HG02588 (cell line): Measurements from ENCODE around the gene PICK1.

Source experiments
- ATAC-seq: cut with Tn5 transposase; IDR thresholded peaks from one replicate; pipeline ENCODE4 v1.9.1; 2021; ENCODE audit warnings: mild to moderate bottlenecking, moderate library complexity; ENCODE audit not compliant: unreplicated experiment

PICK1 gene

DNA sequence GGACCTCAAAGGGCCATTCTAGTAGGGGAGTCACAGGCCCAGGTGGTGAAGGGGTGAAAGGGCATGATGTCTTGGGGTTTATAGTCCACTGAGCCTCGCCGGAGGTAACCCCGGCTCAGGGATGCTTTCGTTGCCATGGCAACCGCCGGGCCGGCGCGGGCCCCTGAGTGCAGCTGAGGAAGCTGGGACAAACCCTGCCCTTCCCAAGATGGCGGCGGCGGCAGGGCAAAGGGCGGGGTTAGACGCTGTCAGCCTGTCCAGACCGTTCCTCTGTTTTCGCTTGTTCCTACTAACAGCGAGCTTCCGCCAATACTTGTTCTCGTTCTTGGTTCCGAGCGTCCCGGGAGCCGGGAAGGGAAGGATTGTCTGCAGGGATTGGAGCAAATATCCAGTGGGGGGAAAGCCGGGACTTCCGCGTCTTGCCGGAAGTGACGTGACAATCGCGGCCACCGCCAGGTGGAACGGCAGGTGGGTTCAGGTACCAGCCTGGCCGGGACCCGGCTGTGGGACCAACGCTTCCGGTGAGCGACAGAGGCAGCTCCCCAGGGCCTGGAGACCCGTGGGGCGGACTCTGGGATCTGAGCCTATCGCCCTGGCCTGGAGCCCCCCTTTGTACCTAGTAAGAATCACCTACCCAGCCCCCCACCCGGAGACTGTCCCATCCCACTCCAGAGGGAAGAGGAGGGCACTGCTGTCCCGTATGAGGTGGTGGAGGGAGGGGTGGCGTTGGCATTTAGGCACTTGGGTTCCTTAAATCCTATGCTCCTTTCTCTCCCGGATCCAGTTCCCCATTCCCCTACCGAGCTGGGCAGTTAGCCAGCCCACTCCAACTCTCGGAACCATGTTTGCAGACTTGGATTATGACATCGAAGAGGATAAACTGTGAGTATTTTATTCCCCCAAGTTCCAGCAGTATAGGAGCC, at the start of gene PICK1:
Gene PICK1, plus strand, starts transcription at position 436 of the 923 bp plus-strand sequence. Its CDS starts 406 bp downstream, at position 842.
- no peak for ATAC-seq

GRCh38 chr22:38009000-38009806, 48.0 kb upstream of the PICK1 start:
- no peak for ATAC-seq

DNA sequence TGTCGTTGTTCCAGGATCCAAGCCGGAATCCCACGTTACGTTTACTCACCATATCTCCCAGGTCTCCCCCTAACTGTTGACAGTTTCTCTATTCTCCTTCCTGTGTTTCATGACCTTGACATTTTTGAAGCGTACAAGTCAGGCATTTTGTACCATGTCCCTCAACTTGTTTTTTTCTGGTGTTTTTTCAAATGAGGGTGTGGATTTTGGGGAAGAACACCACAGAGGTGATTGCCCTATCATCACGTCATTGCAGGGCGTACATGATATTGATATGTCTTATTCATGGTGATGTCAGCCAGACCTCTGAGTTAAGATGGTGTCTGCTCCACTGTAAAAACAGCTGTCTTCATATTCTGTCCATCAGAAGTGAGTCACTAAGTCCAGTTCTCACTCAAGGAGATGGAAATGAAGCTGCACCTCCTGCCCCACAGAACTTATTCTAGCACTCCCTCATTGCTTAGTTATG, 44.6 kb upstream of the PICK1 start:
- ATAC-seq = no peak

- ATAC-seq = no peak
These were observed 43.1 kb upstream of the PICK1 start for GRCh38 chr22:38014083-38014482.

DNA sequence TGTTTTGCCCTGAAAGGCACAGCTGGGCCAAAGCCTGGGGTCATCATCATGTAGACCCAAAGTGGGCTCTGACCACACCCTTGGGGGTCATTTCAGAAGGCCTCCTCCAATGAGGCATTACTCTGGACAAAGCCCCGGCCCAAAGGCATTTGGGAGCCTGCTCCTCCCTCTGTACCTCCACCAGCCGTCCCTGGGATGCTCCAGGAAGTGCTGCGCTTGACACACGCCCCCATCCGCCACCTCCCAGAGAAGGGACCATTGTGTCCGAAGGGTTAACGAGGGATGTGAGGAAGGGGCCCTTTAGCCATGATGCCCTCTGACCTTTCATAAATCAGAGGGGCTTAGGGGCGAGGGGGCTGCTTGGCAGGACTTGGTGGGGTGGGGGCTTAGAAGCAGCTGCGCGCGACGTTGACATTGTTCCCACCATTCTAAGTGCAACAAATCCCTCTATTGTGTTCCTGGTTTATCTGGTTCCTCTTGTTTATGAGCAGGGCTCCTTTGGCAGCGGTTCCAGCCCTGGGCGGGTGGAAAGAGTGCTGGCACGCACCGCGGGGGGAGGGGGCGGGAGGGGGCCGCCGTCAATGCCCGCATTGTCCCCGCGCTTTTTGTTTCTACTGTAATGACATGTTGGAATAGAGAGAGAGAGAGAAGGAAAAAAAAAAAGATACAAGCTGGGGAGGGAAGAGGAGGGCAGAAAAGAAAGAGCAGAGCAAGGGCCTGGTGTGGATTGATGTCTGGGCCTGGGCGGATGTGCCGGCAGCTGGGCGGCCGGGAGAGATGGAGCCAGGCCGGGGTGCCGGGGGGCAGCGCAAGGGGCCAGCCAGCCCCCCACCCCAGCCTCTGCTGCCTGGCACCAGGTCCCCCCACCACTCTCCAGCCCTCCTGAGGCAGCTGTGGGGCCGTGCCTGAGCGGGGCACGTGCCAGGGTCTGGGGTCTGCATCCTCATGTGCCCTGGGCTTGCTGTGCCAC, 40.7 kb upstream of the PICK1 start:
- no peak for ATAC-seq

- ATAC-seq = no peak
These were observed 39.8 kb upstream of the PICK1 start for GRCh38 chr22:38017272-38017920.

DNA sequence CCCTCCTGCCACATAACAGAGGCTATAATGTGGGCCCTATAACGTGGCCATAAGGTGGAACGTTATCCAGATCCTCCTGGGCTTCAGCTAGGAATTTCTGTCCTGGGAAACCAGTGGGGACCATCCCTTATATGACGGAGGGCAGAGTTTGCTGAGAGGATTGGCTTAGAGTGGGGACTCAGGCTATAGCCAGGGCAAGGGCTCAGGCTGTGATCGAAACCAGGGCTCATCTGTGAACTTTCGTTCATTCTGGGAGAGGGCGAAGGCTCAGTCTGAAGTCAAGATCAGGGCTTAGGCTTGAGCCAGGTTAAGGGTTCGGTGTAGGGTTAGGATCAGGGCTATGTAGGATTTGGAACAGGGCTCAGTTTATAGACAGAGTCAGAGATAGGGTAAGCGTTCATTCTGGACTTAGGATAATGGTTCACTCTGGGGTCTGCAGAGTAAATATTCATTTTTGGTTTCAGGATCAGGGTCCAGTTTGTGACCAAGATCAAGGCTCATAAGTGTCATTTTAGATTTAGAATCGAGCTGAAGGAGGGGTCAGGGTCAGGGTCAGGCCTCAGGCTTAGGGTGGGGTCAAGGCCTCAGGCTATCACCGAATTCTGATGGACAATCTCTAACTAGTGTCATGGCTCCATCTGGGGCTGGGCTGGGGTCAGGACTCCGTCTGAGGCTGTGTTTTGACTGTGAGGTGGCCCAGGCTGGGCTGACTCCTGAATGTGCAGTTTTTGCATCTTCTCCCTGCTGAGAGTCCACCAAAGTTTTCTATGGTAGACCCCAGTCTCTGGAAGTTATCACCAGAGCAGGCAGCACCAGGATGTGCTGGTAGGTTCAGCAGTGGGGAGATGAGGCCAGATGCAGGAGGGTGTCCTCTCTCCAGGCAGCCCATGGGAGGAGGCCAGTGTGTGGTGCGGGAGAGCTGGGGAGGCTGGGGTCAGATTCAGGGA, 39.0 kb upstream of the PICK1 start:
- no peak for ATAC-seq

DNA sequence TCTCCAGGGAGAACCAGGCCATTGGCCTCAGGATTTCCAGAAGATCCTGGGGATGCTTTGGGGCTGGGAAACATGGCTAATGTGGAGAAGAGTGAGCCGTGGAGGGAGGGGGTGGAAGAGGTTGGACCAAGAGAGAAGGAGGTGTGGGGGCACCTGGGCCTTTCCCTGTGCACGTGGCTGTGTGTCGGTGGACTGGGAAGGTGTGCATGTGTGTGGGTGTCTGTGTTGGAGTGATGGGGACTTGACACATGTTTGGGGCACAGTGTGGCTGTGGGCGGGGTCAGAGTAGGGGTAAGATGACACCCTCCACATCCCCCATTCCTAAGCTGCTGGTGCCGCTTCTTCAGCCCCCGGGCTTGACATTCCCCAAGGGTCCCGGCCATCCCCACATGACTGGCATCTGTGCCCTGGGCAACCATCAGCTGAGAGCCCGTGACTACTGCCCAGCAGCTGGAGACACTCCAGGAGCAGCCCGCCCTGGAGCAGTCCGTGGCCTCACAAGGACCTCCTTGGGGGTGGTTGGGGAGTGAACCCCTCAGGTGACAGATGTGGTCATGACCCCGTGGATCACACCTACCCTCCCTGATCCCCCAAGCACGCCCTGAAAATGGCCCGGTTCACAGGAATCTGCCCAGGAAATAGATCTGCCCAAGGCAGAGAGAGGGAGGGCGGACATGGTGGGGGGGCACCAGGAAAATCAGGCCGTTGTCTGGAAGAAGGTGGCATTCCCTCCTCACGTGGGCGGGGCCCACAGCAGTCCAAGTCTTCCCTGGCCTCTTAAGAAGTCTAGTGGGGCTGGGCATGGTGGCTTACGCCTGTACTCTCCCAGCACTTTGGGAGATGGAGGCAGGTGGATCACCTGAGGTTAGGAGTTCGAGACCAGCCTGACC, 38.0 kb upstream of the PICK1 start:
- no peak for ATAC-seq

GRCh38 chr22:38021206-38021605, 36.0 kb upstream of the PICK1 start:
- ATAC-seq = no peak

DNA sequence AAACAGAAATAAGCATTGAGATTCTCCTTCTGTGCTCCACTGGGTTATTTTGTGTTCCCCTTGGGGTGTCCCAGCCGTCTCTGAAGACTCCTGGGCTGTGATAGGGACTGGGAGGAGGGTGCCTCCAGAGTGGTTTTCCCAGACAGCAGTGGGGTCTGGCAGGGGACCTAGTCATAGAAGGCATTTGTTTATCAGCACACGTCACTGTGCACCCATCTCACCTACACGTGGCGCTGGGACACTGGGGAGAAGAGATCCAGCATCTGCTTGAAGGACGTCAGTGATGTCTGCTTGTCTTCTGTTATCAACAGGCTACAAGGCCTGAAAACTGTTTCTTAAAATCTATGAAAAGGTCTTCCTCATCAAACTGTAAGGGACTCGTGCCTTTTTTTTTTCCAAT, 34.2 kb upstream of the PICK1 start:
- ATAC-seq = no peak

DNA sequence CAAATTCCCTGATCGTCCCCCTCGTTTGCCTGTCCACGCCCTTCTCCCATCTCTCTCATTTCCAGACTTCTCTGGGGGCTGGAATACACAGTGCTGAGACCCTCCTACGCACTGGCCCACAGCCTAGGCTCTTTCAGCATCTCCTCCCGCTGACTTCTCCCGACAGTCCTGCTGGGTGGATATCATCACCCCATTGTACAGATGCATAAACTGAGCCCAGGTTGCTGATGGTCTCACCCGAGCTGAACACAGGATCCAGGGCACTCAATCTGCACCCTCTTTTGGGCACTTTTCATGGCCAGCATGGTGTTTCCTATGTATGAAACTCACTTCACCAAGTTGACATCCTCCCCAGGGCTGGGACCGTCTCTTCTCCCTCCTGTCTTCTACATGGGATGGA, 31.7 kb upstream of the PICK1 start:
- no peak for ATAC-seq

GRCh38 chr22:38026130-38027111, 30.8 kb upstream of the PICK1 start:
- ATAC-seq = no peak

DNA sequence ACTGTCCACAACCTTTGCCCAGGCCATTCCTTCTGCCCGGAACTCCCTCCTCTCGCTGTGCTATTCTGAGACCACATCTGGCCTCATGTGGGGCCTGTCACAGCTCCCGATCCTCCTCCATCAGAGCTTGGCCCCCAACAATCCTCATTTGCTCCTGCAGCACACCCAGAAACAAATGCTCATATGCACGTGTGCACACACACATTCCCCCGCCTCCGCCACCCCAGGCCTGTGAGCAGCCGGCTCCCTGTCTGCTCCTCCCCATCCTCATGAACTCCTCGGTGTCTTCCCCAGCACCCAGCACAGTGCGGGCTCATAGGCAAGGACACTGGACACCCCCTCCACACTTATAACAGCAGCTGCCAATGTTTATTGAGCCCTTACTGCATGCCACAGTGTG, 29.7 kb upstream of the PICK1 start:
- no peak for ATAC-seq

DNA sequence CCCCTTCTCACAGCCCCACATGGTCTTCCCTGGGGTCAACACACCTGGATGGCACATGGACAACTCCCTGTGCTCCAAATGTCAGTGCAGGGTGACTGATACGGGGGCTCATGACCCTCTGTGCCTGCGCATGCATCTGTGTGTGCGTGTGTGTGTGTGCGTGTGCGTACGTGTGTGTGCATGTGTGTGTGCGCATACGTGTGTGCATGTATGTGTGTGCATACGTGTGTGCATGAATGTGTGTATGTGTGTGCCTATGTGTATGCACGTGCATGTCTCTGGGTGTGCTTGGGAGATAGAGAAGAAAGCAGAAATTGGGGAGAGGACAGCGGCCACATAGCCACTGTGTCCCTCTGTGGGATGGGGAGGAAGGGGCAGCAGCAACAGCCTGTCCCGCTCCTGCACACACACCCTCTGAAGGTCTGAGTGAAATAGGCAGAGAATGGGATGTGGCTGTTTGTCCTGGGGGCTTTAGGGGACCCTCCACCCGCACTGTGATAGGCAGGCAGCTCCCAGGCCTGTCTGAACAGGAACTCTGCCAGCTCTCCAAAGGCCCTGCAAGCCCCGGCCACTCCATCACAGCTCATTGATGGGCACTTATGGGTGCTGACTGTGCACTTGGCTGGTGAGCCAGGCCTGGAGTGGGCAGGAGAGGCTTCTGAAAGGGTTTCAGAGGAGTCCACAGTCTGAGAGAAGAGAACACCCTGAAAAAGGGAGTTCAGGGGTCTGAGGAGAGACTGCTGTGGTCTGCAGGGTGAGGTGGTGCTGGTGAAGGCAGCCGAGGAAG, 28.7 kb upstream of the PICK1 start:
- ATAC-seq = no peak

DNA sequence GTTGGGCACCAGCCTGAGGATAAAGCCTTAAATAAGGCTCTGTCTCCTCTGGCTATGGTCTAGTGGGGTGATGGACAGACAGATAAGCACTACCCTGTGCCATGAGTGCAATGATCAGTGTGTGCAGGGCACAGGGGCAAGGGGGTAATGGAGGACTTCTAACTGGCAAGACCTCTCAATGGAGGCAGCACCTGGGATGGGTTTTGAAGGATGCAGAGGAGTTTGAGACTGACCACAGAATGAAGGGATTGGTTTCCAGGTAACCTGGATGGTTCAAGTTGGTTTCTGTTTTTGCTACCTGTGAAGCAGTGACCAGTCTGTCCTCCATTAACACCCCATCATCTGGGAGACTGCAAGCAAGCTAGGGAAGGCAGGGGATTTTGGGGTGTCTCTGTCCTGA, 27.8 kb upstream of the PICK1 start:
- no peak for ATAC-seq

DNA sequence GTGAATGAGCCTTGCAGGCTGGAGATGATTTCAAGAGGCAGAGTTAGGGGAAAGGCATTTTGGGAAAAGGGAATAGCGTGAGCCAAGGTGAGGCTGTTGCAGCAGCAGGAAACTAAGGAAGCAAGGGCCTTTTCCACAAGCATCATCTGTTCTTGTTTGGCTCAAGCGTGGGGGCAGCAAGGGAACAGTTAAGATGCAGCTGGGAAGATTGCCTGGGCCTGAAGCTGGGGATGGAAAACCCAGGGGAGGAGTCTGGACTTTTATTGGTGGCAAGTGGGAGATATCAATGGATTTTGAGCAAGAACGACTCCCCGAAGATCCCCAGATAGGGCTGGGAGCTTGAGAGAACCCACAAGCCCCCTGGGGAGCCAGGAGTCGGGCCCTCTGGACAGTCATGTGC, 27.3 kb upstream of the PICK1 start:
- ATAC-seq = no peak
